Measurements from ENCODE around the gene EXPH5. TPM values are rescaled to one million over a fixed set of nuclear protein-coding genes. Genes with fewer than 3 reads are reported as not detected.

The EXPH5 gene
- total and polyA plus RNA-seq, 2 donors (not counting 1 experiment from before 2014, with no cell fraction given) = 0.12 to 0.37 TPM

DNA sequence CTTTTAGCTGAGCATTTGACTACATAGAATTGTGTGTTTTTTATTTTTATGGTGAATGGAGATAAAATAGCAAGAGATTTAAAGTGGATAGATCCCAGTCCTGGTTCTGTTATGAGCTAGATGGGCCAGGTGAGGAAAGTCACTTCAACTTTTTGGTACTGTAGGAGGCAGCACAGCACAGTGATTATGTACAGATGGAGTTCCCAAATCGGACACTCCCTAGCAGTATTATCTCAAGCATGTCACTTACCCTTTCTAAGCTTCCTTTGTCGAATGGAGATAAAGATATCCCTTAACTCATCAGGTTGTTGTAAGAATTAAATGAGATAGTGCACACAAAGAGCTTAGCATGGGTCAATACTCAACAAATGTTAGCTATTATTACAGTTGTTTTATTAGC lies 5.3 kb downstream of the EXPH5 start:
- no peak for ATAC-seq (ENCODE audit: low read depth)
- peaks cover 27% of the 10 kb centered on the region for H3K27me3 Mint-ChIP-seq
- CTCF ChIA-PET = no interaction called here
- intact Hi-C loops (cut with micrococcal nuclease) = no loop called here
- no peak overlapping the region for H3K4me3 Mint-ChIP-seq
- no peaks in the 10 kb centered on the region for H3K79me2 ChIP-seq (ENCODE audit: control insufficient read depth, insufficient read depth, low read length)
- H4K20me1 ChIP-seq (ENCODE audit: control insufficient read depth, insufficient read depth, low read length, poor library complexity, severe bottlenecking) = no peaks in the 10 kb centered on the region
- H3K4me1 ChIP-seq (ENCODE audit: control insufficient read depth in 2 of 2, insufficient read depth in 2 of 2, low read length in 2 of 2) = peaks cover 5 to 6% of the 10 kb centered on the region in 2 donors
- peaks cover 0 to 15% (median 5%) of the 10 kb centered on the region in 4 experiments for H3K27me3 ChIP-seq (replicated peaks in 1 of 4; ENCODE audit: control extremely low read depth in 1 of 4, control insufficient read depth in 3 of 4, insufficient read depth in 4 of 4, low read length in 3 of 4)
- H3K9me3 ChIP-seq (ENCODE audit: control extremely low read depth in 1 of 3, control insufficient read depth in 2 of 3, insufficient read depth in 1 of 3, low read length in 2 of 3) = peaks cover 0 to 5% (median 0%) of the 10 kb centered on the region in 3 donors
- no peak overlapping the region for H3K9ac ChIP-seq (ENCODE audit: low read length)
- H3K4me1 Mint-ChIP-seq = peaks cover 7% of the 10 kb centered on the region
- no peaks in the 10 kb centered on the region for H3K36me3 ChIP-seq (replicated peaks in 1 of 2; ENCODE audit: control extremely low read depth in 1 of 2, control insufficient read depth in 1 of 2, extremely low read depth in 1 of 2, insufficient read depth in 2 of 2, low read length in 1 of 2)
- DNase-seq = no peak
- no peak overlapping the region for H3K27ac Mint-ChIP-seq
- TF ChIP-seq, protein P1, sequence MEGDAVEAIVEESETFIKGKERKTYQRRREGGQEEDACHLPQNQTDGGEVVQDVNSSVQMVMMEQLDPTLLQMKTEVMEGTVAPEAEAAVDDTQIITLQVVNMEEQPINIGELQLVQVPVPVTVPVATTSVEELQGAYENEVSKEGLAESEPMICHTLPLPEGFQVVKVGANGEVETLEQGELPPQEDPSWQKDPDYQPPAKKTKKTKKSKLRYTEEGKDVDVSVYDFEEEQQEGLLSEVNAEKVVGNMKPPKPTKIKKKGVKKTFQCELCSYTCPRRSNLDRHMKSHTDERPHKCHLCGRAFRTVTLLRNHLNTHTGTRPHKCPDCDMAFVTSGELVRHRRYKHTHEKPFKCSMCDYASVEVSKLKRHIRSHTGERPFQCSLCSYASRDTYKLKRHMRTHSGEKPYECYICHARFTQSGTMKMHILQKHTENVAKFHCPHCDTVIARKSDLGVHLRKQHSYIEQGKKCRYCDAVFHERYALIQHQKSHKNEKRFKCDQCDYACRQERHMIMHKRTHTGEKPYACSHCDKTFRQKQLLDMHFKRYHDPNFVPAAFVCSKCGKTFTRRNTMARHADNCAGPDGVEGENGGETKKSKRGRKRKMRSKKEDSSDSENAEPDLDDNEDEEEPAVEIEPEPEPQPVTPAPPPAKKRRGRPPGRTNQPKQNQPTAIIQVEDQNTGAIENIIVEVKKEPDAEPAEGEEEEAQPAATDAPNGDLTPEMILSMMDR (IDR thresholded peaks at IDR 0.05) = no peak
- H3K27ac ChIP-seq (ENCODE audit: low read length in 2 of 2) = no peak overlapping the region
- no peak overlapping the region for H3K4me3 ChIP-seq (ENCODE audit: control extremely low read depth in 1 of 5, extremely low read depth in 1 of 5, insufficient read depth in 1 of 5, low read depth in 2 of 5, low read length in 4 of 5)
- no peak overlapping the region for H2AFZ ChIP-seq (ENCODE audit: insufficient read depth, low read depth, low read length, poor library complexity, severe bottlenecking)
- no peak overlapping the region for H3K4me2 ChIP-seq (replicated peaks; ENCODE audit: low read depth, low read length, poor library complexity, severe bottlenecking)
- H3K9me3 Mint-ChIP-seq (ENCODE audit: insufficient read depth) = no peaks in the 10 kb centered on the region
- POLR2A ChIA-PET = no interaction called here
- no CpG with 5 or more reads among the region's 2 CpGs for WGBS (ENCODE audit: insufficient coverage)

DNA sequence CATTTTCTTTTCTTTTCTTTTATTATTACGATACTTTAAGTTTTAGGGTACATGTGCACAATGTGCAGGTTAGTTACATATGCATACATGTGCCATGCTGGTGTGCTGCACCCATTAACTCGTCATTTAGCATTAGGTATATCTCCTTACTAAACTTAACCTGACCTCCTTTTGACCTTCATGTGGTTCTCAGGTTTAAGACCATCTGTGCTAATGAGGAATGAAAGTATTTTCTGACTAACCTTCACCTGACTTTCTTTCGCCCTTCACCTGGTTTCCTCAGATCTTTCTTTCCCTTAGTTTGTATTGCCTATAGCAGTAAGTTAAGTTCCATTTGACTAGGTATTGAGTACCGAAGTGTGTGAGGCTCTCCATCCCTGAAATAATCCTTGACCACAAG lies 6.5 kb downstream of the EXPH5 start:
- POLR2A ChIA-PET = no interaction called here

More for the DNA sequence above, 6.5 kb downstream of the EXPH5 start:
- Histone ChIP-seq H3K27ac (ENCODE audit: low read length in 2 of 2) (no peak overlapping the region), H3K27me3 (replicated peaks in 1 of 4; ENCODE audit: control extremely low read depth in 1 of 4, control insufficient read depth in 3 of 4, insufficient read depth in 4 of 4, low read length in 3 of 4) (peaks cover 0 to 7% (median 1%) of the 10 kb centered on the region in 4 experiments), H3K79me2 (ENCODE audit: control insufficient read depth, insufficient read depth, low read length) (no peaks in the 10 kb centered on the region), H3K36me3 (replicated peaks in 1 of 2; ENCODE audit: control extremely low read depth in 1 of 2, control insufficient read depth in 1 of 2, extremely low read depth in 1 of 2, insufficient read depth in 2 of 2, low read length in 1 of 2) (no peaks in the 10 kb centered on the region), H4K20me1 (ENCODE audit: control insufficient read depth, insufficient read depth, low read length, poor library complexity, severe bottlenecking) (no peaks in the 10 kb centered on the region), H3K4me2 (replicated peaks; ENCODE audit: low read depth, low read length, poor library complexity, severe bottlenecking) (no peak overlapping the region), H3K9me3 (ENCODE audit: control extremely low read depth in 1 of 3, control insufficient read depth in 2 of 3, insufficient read depth in 1 of 3, low read length in 2 of 3) (no peaks in the 10 kb centered on the region), H3K4me1 (ENCODE audit: control insufficient read depth in 2 of 2, insufficient read depth in 2 of 2, low read length in 2 of 2) (no peaks in the 10 kb centered on the region), H3K4me3 (ENCODE audit: control extremely low read depth in 1 of 5, extremely low read depth in 1 of 5, insufficient read depth in 1 of 5, low read depth in 2 of 5, low read length in 4 of 5) (no peak overlapping the region), H3K9ac (ENCODE audit: low read length) (no peak overlapping the region), H2AFZ (ENCODE audit: insufficient read depth, low read depth, low read length, poor library complexity, severe bottlenecking) (no peak overlapping the region)
- no peak for DNase-seq
- no peak for ATAC-seq (ENCODE audit: low read depth)
- intact Hi-C loops (cut with micrococcal nuclease) = no loop called here
- peaks cover 17% of the 10 kb centered on the region for H3K27me3 Mint-ChIP-seq
- no peaks in the 10 kb centered on the region for H3K9me3 Mint-ChIP-seq (ENCODE audit: insufficient read depth)
- H3K4me3 Mint-ChIP-seq = no peak overlapping the region
- TF ChIP-seq, protein P1 (IDR thresholded peaks at IDR 0.05) = no peak
- no peak for TF ChIP-seq EZH2 (IDR thresholded peaks at IDR 0.05; ENCODE audit: borderline replicate concordance, insufficient read depth, low read depth, low read length, poor library complexity, severe bottlenecking)
- CTCF ChIA-PET = no interaction called here
- no peaks in the 10 kb centered on the region for H3K4me1 Mint-ChIP-seq
- no CpG with 5 or more reads among the region's 4 CpGs for WGBS (ENCODE audit: insufficient coverage)
- no peak overlapping the region for H3K27ac Mint-ChIP-seq
